KG1 (cell line): Measurements from ENCODE around the gene ARHGAP40.

Source experiments
- DNase-seq: peaks from one replicate; lab custom pipeline; 2025; lab: John Stamatoyannopoulos, UW

The ARHGAP40 gene

GRCh38 chr20:38601216-38602184 is at the start of gene ARHGAP40:
Gene ARHGAP40, plus strand, starts transcription at chr20:38601809.
- no peak for DNase-seq

- DNase-seq = no peak
Measured at GRCh38 chr20:38554986-38555385, 46.6 kb upstream of the ARHGAP40 start.

- DNase-seq = no peak
Measured at GRCh38 chr20:38555395-38555794, 46.2 kb upstream of the ARHGAP40 start.

DNA sequence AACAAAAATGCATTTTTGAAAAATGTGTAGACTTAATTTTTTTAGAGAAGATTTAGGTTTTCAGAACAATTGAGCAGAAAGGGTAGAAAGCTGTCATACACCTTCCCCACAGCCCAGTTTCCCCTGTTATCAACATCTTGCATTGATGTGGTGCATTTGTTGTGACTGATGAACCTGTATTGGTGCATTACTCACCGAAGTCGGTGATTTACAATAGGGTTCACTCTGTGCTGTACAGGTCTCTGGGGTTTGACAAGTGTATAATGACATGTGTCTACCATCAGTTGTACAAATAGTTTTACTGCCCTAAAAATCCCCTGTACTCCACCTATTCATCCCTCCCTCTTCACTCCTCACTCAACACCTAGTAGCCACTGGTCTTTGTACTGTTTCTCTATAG is 44.4 kb upstream of the ARHGAP40 start:
- DNase-seq = no peak

- no peak for DNase-seq
Measured at GRCh38 chr20:38558596-38559360, 42.8 kb upstream of the ARHGAP40 start.

- DNase-seq = no peak
Measured at GRCh38 chr20:38559764-38560163, 41.8 kb upstream of the ARHGAP40 start.

DNA sequence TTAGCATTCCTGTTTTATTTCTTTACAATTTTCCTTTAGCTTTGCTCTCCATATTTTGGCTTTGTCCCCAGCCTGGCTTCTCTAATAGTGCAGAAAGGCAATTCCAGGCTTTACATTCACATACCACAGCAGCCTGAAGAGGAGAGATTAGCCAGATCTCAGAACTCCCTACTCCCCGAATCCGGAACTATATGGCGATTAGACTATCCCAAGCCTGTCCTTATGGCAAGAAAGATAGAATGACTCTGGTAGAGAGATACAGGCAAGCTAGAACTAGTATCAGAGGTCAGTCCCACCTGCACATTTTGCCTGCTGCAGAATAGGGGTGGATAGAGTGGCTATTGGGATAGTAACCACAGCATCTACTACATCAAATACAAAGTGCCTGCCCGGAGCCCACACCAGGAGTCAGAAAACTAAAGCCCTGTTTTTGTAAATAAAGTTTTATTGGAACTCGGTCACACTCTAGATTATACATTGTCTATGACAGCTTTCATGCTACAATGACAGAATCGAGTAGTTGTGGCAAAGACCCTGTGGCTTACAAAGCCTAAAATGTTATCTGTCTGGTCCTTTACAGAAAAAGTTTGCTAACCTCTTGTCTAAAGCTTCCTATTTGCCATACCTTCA is 37.7 kb upstream of the ARHGAP40 start:
- no peak for DNase-seq

DNA sequence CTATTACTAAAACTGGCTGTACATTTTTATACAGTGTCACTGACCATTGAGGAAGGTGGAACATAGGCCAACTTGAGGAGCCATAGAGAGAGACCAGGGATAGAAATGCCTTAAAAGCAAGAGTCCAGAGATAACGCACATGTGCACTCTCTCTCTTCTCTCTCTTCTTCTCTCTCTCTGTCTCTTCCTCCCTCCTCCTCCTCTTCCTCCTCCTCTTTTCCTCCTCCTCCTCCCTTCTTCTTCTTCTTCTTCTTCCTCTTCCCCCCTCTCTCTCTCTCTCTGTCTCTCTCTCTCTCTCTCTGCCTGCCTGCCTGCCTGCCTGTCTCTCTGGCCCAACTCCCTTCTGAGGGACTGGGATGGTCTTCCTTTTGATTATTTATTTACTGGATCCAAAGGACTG is 36.9 kb upstream of the ARHGAP40 start:
- no peak for DNase-seq

- no peak for DNase-seq
Measured at GRCh38 chr20:38566036-38566598, 35.5 kb upstream of the ARHGAP40 start.

DNA sequence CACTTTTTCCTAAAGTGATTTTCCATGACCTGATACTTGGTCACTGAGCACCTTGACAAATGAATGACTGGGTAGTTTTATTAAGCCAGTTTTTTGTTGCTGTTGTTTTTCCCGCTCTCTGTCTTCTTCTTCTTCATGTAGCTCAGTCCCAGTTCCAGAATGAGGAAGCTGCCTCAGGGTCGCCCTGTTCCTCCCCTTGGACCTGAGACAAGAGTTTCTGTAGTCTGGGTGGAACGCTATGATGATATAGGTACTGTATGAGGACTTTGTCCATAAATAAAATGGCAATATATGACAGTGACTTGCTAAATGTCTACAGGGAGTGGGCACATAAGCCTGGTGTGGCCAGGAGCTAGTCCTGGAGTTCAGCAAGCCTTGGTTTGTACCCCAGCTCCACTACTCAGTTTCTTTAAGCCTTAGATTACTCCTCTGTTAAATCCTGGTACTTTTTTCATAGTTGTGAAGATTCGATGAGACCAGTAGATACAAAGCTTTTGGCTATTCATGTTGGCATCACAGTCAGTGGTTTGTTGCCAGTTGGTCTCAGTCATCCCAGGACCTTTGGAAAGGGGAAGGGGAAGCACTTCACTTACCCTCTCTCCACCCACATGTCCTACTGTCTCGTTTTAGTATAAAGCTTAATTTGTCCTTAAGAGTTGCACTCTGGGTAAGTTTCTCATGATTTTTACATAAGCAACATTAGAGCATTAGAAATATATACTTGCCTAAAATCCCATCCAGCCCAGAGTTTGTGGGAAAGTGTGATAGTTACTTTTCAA is 31.7 kb upstream of the ARHGAP40 start:
- no peak for DNase-seq

DNA sequence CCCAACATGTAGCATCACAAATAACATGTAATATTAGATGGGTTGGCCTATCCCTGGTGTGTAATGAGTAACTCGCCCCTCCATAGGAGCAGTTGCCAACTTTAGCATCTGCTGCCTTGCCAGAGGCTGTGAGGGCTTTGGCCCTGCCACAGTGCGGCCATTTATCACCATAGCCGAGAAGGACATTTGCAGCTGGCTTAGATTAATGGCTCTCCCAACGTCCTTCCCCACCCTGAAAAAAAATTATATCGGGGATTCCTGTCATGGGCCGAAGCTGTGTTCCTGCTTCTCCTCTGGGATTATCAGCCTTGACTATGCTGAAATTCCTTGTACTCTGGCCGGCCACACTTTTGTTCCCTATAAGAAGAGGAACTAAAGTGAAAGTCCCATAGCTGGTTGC is 28.2 kb upstream of the ARHGAP40 start:
- DNase-seq = no peak

GRCh38 chr20:38579219-38579910 is 22.2 kb upstream of the ARHGAP40 start:
- DNase-seq = no peak

DNA sequence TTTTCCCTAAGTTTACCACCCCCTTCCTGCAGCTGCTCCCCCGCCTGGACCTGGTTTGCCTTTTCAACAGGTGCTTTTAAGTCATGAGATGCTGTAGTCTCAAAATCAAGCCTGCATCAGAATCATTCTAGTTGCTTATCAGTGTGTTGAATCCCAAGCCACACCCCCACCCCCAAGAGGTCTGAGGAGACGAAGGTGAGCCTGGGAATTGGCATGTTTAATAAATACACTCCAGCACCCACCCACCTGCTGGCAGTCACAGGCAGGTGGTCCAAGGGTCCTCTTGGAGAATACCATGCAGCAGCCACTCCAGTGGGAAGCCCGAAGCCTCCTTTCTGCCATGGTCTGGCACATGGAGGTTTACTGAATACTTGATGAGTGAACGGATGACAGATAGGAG is 21.7 kb upstream of the ARHGAP40 start:
- DNase-seq = no peak

DNA sequence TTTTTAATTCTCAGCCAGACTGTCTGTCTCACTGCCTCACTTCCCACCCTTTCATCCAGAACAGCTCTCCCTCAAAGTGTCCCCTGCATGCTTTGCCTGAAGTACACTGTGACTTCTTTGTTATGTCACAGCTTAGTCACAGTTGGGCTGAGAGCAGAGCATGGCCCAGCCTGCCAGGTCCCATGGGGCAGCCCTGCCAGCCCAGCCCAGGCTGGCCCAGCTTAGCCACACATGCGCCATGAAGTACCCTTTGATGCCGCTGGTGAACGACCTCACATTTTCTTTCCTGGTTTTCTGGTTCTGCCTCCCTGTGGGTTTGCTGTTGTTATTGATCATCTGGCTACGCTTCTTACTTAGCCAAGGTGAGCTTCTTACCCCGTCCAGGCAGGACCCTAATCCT is 20.6 kb upstream of the ARHGAP40 start, which contains the start of gene ADIG:
Gene ADIG (plus strand): TSS at position 185 of the 400 bp plus-strand sequence. CDS start 54 bp downstream, at position 239.
- DNase-seq = no peak

DNA sequence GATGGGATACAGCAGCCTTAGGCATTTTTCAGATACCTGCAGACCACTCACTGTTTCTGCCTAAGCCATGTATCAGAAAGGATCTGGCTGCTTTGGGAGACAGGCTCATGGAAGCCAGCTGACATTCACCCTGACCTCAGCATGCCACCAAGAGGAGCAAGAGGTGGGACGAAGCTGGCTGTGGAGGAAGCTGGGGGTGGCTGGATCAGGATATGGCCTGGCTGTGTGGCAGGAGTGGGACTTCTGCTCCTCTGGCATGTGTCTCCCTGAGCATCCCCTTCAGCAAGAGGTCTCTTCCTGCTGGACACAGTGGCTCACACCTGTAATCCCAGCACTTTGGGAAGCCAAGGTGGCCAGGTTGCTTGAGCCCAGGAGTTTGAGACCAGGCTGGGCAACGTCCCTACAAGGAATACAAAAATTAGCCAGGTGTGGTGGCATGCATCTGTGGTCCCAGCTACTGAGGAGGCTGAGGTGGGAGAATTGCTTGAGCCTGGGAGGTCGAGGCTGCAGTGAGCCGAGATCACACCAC is 19.7 kb upstream of the ARHGAP40 start:
- DNase-seq = no peak

DNA sequence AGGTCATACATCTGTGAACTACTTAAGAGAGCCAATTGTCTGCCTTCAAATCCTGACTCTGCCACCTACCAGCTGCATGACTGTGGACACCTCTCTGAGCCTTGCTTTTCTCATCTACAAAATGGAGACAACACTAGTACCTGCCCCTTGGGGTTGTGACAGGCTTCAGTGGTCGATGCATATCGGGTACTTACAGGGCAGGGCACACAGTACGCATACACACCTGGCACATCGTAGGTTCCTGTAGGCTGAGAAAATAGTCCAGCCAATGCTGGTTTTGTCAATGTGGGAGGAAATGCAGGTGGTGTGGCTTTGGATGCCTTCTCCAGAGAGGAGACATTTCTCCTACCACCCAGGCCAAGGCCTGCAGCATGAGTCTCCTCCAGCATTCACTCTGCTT is 18.3 kb upstream of the ARHGAP40 start:
- DNase-seq = no peak

GRCh38 chr20:38584099-38584763 is 17.4 kb upstream of the ARHGAP40 start:
- no peak for DNase-seq

DNA sequence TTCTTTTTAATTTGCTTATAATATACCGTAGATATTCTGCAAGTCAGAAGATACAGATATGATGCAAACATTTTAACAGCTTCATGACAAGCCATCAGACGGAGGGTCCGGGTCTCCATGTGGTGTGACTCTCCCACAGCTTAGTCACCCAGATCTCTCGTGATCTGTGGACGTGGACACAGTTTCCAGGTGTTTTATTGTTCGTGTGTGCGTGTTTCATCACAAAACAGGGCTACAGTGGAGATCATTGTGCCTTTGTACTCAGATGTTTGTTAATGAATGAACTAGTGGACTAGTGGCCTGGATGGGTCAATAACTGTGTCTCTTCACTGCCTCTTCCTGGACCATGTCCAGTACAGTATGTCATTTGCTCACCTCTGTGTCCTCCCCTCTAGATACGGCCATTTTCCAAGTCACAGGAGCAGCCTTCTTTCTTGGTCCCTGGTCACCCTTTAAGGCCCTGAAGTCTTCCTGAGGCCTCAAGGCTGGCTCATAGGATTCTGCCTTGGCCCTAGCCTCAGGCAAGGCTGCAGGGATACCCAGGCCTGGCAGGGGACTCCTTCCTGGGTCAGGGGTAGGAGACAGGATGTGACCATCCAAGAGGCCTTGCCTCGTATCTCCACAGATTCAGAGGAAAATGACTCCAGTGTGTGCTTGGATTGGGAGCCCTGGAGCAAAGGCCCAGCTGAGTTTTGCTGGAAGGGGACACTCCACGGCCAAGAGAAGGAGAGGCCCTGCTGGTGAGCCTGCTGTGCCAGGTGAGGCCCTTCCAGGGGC is 16.0 kb upstream of the ARHGAP40 start:
- DNase-seq = no peak

GRCh38 chr20:38586181-38586525 is 15.5 kb upstream of the ARHGAP40 start:
- DNase-seq = no peak
